Measurements from ENCODE around the gene PATJ. TPM values are rescaled to one million over a fixed set of nuclear protein-coding genes. Genes with fewer than 3 reads are reported as not detected.

The PATJ gene
- total and polyA plus RNA-seq, 4 donors: 8.0 to 47.1 (median 24.3) TPM

- 40 to 44% methylated on average over 6 of the region's 6 CpGs for WGBS, 2 donors
- Histone ChIP-seq H3K9me3 (ENCODE audit: control insufficient read depth, low read length) (no peaks in the 10 kb centered on the region), H3K4me1 (ENCODE audit: control insufficient read depth in 1 of 2, insufficient read depth in 2 of 2, low read length in 2 of 2) (peaks cover 0 to 8% of the 10 kb centered on the region in 2 donors), H3K27me3 (ENCODE audit: control insufficient read depth in 1 of 2, insufficient read depth in 2 of 2, low read length in 1 of 2) (no peaks in the 10 kb centered on the region), H3K27ac (ENCODE audit: low read depth in 1 of 2, low read length in 2 of 2) (peak overlapping the region; percentile 26 to 92), H3K4me3 (ENCODE audit: low read length in 2 of 2) (peak overlapping the region in 1 of 2 donors; percentile 77), H3K36me3 (ENCODE audit: control insufficient read depth in 1 of 2, insufficient read depth in 2 of 2, low read length in 1 of 2) (no peaks in the 10 kb centered on the region)
- ATAC-seq (ENCODE audit: low FRiP score) (no peak), DNase-seq (no peak)
- intact Hi-C loops (cut with DNase I): loop anchor here (5.0 kb wide), 3 partner anchors 93 to 692 kb away; no protein-coding TSS in a partner anchor
Observed at GRCh38 chr1:61743716-61744580, 1.7 kb downstream of the PATJ start.

GRCh38 chr1:61746813-61747212 lies 4.5 kb downstream of the PATJ start:
- H3K4me3 ChIP-seq (ENCODE audit: low read length in 2 of 2): no peak overlapping the region
- H3K27me3 ChIP-seq (ENCODE audit: control insufficient read depth in 1 of 2, insufficient read depth in 2 of 2, low read length in 1 of 2): no peaks in the 10 kb centered on the region
- no peaks in the 10 kb centered on the region for H3K9me3 ChIP-seq (ENCODE audit: control insufficient read depth, low read length)
- no peak overlapping the region for H3K27ac ChIP-seq (ENCODE audit: low read depth in 1 of 2, low read length in 2 of 2)
- ATAC-seq (ENCODE audit: low FRiP score) (no peak), DNase-seq (no peak)
- peaks cover 0 to 8% of the 10 kb centered on the region in 2 donors for H3K4me1 ChIP-seq (ENCODE audit: control insufficient read depth in 1 of 2, insufficient read depth in 2 of 2, low read length in 2 of 2)
- intact Hi-C loops (cut with DNase I): no loop called here
- 0 to 5% methylated on average over 1 of the region's 1 CpG for WGBS, 2 donors
- H3K36me3 ChIP-seq (ENCODE audit: control insufficient read depth in 1 of 2, insufficient read depth in 2 of 2, low read length in 1 of 2): no peaks in the 10 kb centered on the region

GRCh38 chr1:61748566-61748965 lies 6.3 kb downstream of the PATJ start:
- H3K36me3 ChIP-seq (ENCODE audit: control insufficient read depth in 1 of 2, insufficient read depth in 2 of 2, low read length in 1 of 2): no peaks in the 10 kb centered on the region
- no peaks in the 10 kb centered on the region for H3K9me3 ChIP-seq (ENCODE audit: control insufficient read depth, low read length)
- H3K4me1 ChIP-seq (ENCODE audit: control insufficient read depth in 1 of 2, insufficient read depth in 2 of 2, low read length in 2 of 2): peaks cover 0 to 6% of the 10 kb centered on the region in 2 donors
- no peak for ATAC-seq (ENCODE audit: low FRiP score)
- H3K4me3 ChIP-seq (ENCODE audit: low read length in 2 of 2): no peak overlapping the region
- intact Hi-C loops (cut with DNase I): no loop called here
- H3K27me3 ChIP-seq (ENCODE audit: control insufficient read depth in 1 of 2, insufficient read depth in 2 of 2, low read length in 1 of 2): no peaks in the 10 kb centered on the region
- H3K27ac ChIP-seq (ENCODE audit: low read depth in 1 of 2, low read length in 2 of 2): no peak overlapping the region
- WGBS, 2 donors: 98% methylated on average over 4 of the region's 4 CpGs
- DNase-seq: no peak

GRCh38 chr1:61749574-61749973 lies 7.3 kb downstream of the PATJ start:
- 93 to 97% methylated on average over 2 of the region's 2 CpGs for WGBS, 2 donors
- Histone ChIP-seq H3K27me3 (ENCODE audit: control insufficient read depth in 1 of 2, insufficient read depth in 2 of 2, low read length in 1 of 2) (no peaks in the 10 kb centered on the region), H3K27ac (ENCODE audit: low read depth in 1 of 2, low read length in 2 of 2) (no peak overlapping the region), H3K36me3 (ENCODE audit: control insufficient read depth in 1 of 2, insufficient read depth in 2 of 2, low read length in 1 of 2) (no peaks in the 10 kb centered on the region), H3K4me1 (ENCODE audit: control insufficient read depth in 1 of 2, insufficient read depth in 2 of 2, low read length in 2 of 2) (peaks cover 0 to 4% of the 10 kb centered on the region in 2 donors), H3K4me3 (ENCODE audit: low read length in 2 of 2) (no peak overlapping the region), H3K9me3 (ENCODE audit: control insufficient read depth, low read length) (no peaks in the 10 kb centered on the region)
- no peak for DNase-seq
- ATAC-seq (ENCODE audit: low FRiP score): no peak
- intact Hi-C loops (cut with DNase I): no loop called here

GRCh38 chr1:61752921-61753389 lies 10.7 kb downstream of the PATJ start:
- Histone ChIP-seq H3K27ac (ENCODE audit: low read depth in 1 of 2, low read length in 2 of 2) (no peak overlapping the region), H3K36me3 (ENCODE audit: control insufficient read depth in 1 of 2, insufficient read depth in 2 of 2, low read length in 1 of 2) (no peaks in the 10 kb centered on the region), H3K4me3 (ENCODE audit: low read length in 2 of 2) (no peak overlapping the region), H3K9me3 (ENCODE audit: control insufficient read depth, low read length) (no peaks in the 10 kb centered on the region), H3K4me1 (ENCODE audit: control insufficient read depth in 1 of 2, insufficient read depth in 2 of 2, low read length in 2 of 2) (no peaks in the 10 kb centered on the region), H3K27me3 (ENCODE audit: control insufficient read depth in 1 of 2, insufficient read depth in 2 of 2, low read length in 1 of 2) (no peaks in the 10 kb centered on the region)
- ATAC-seq (ENCODE audit: low FRiP score) (no peak), DNase-seq (no peak)
- 86% methylated on average over 1 of the region's 1 CpG for WGBS, 2 donors
- intact Hi-C loops (cut with DNase I): no loop called here

GRCh38 chr1:61753998-61754508 lies 11.8 kb downstream of the PATJ start:
- intact Hi-C loops (cut with DNase I): no loop called here
- no peaks in the 10 kb centered on the region for H3K36me3 ChIP-seq (ENCODE audit: control insufficient read depth in 1 of 2, insufficient read depth in 2 of 2, low read length in 1 of 2)
- no peak overlapping the region for H3K27ac ChIP-seq (ENCODE audit: low read depth in 1 of 2, low read length in 2 of 2)
- DNase-seq (no peak), ATAC-seq (ENCODE audit: low FRiP score) (no peak)
- H3K4me3 ChIP-seq (ENCODE audit: low read length in 2 of 2): no peak overlapping the region
- H3K9me3 ChIP-seq (ENCODE audit: control insufficient read depth, low read length): no peaks in the 10 kb centered on the region
- H3K4me1 ChIP-seq (ENCODE audit: control insufficient read depth in 1 of 2, insufficient read depth in 2 of 2, low read length in 2 of 2): no peaks in the 10 kb centered on the region
- 90 to 93% methylated on average over 1 of the region's 1 CpG for WGBS, 2 donors
- H3K27me3 ChIP-seq (ENCODE audit: control insufficient read depth in 1 of 2, insufficient read depth in 2 of 2, low read length in 1 of 2): no peaks in the 10 kb centered on the region

GRCh38 chr1:61754545-61754944 lies 12.3 kb downstream of the PATJ start:
- no peaks in the 10 kb centered on the region for H3K9me3 ChIP-seq (ENCODE audit: control insufficient read depth, low read length)
- WGBS, 2 donors: 94 to 97% methylated on average over 4 of the region's 4 CpGs
- DNase-seq (no peak), ATAC-seq (ENCODE audit: low FRiP score) (no peak)
- H3K27me3 ChIP-seq (ENCODE audit: control insufficient read depth in 1 of 2, insufficient read depth in 2 of 2, low read length in 1 of 2): no peaks in the 10 kb centered on the region
- no peak overlapping the region for H3K4me3 ChIP-seq (ENCODE audit: low read length in 2 of 2)
- H3K4me1 ChIP-seq (ENCODE audit: control insufficient read depth in 1 of 2, insufficient read depth in 2 of 2, low read length in 2 of 2): no peaks in the 10 kb centered on the region
- no peaks in the 10 kb centered on the region for H3K36me3 ChIP-seq (ENCODE audit: control insufficient read depth in 1 of 2, insufficient read depth in 2 of 2, low read length in 1 of 2)
- H3K27ac ChIP-seq (ENCODE audit: low read depth in 1 of 2, low read length in 2 of 2): no peak overlapping the region
- intact Hi-C loops (cut with DNase I): no loop called here

- 78 to 80% methylated on average over 3 of the region's 3 CpGs for WGBS, 2 donors
- H3K27ac ChIP-seq (ENCODE audit: low read depth in 1 of 2, low read length in 2 of 2): no peak overlapping the region
- intact Hi-C loops (cut with DNase I): no loop called here
- H3K4me1 ChIP-seq (ENCODE audit: control insufficient read depth in 1 of 2, insufficient read depth in 2 of 2, low read length in 2 of 2): no peaks in the 10 kb centered on the region
- H3K4me3 ChIP-seq (ENCODE audit: low read length in 2 of 2): no peak overlapping the region
- H3K9me3 ChIP-seq (ENCODE audit: control insufficient read depth, low read length): no peaks in the 10 kb centered on the region
- DNase-seq: no peak
- ATAC-seq (ENCODE audit: low FRiP score): no peak
- H3K36me3 ChIP-seq (ENCODE audit: control insufficient read depth in 1 of 2, insufficient read depth in 2 of 2, low read length in 1 of 2): no peaks in the 10 kb centered on the region
- H3K27me3 ChIP-seq (ENCODE audit: control insufficient read depth in 1 of 2, insufficient read depth in 2 of 2, low read length in 1 of 2): no peaks in the 10 kb centered on the region
Observed at GRCh38 chr1:61756773-61757172, 14.5 kb downstream of the PATJ start.

- no peak overlapping the region for H3K4me3 ChIP-seq (ENCODE audit: low read length in 2 of 2)
- H3K27ac ChIP-seq (ENCODE audit: low read depth in 1 of 2, low read length in 2 of 2): no peak overlapping the region
- H3K4me1 ChIP-seq (ENCODE audit: control insufficient read depth in 1 of 2, insufficient read depth in 2 of 2, low read length in 2 of 2): no peaks in the 10 kb centered on the region
- no peak for ATAC-seq (ENCODE audit: low FRiP score)
- H3K36me3 ChIP-seq (ENCODE audit: control insufficient read depth in 1 of 2, insufficient read depth in 2 of 2, low read length in 1 of 2): no peaks in the 10 kb centered on the region
- 65 to 82% methylated on average over 2 of the region's 2 CpGs for WGBS, 2 donors
- no peak for DNase-seq
- no peaks in the 10 kb centered on the region for H3K27me3 ChIP-seq (ENCODE audit: control insufficient read depth in 1 of 2, insufficient read depth in 2 of 2, low read length in 1 of 2)
- intact Hi-C loops (cut with DNase I): no loop called here
- no peaks in the 10 kb centered on the region for H3K9me3 ChIP-seq (ENCODE audit: control insufficient read depth, low read length)
Observed at GRCh38 chr1:61757950-61758349, 15.7 kb downstream of the PATJ start.

Data from aorta (tissue), 5 donors.